Ramos (cell line): ENCODE data around the gene SLC17A5.
"Not testable (repeated sequence)": the region's sequence is repeated elsewhere in the genome, so short reads cannot be mapped to it uniquely, and the experiment has no call there.

Experiments used
- in situ Hi-C: fragments of 300-500 bp; cut with MboI; formaldehyde crosslinking; loops from one replicate; pipeline ENCODE4 v1.14.3; 2022; ENCODE audit warnings: low sequenced_read_pairs; ENCODE audit not compliant: unreplicated experiment

SLC17A5 gene

GRCh38 chr6:73653571-73654424, at the start of gene SLC17A5:
SLC17A5 (minus strand) TSS chr6:73653992; CDS start chr6:73653886, 106 bp downstream.
- in situ Hi-C loops: no loop called here

- in situ Hi-C loops: no loop called here
Measured at GRCh38 chr6:73703466-73703865, 49.7 kb upstream of the SLC17A5 start.

- in situ Hi-C loops: no loop called here
Measured at GRCh38 chr6:73702444-73702843, 48.7 kb upstream of the SLC17A5 start.

- in situ Hi-C loops: no loop called here
Measured at GRCh38 chr6:73699676-73700459, 46.1 kb upstream of the SLC17A5 start.

GRCh38 chr6:73696966-73697655, 43.3 kb upstream of the SLC17A5 start:
- in situ Hi-C loops: no loop called here

- in situ Hi-C loops: no loop called here
Measured at GRCh38 chr6:73695619-73696421, 42.0 kb upstream of the SLC17A5 start, which contains the start of gene CD109. CD109 (plus strand) TSS chr6:73696203; CDS start chr6:73696216, 13 bp downstream.

- in situ Hi-C loops: no loop called here
Measured at GRCh38 chr6:73694711-73695411, 41.1 kb upstream of the SLC17A5 start.

GRCh38 chr6:73691512-73691911, 37.7 kb upstream of the SLC17A5 start:
- in situ Hi-C loops: no loop called here

GRCh38 chr6:73690056-73690455, 36.3 kb upstream of the SLC17A5 start:
- in situ Hi-C loops: no loop called here

GRCh38 chr6:73688351-73688750, 34.6 kb upstream of the SLC17A5 start:
- in situ Hi-C loops: no loop called here

- in situ Hi-C loops: not testable (repeated sequence)
Measured at GRCh38 chr6:73683574-73683973, 29.8 kb upstream of the SLC17A5 start.

- in situ Hi-C loops: no loop called here
Measured at GRCh38 chr6:73680289-73680918, 26.6 kb upstream of the SLC17A5 start.

GRCh38 chr6:73679846-73680245, 26.1 kb upstream of the SLC17A5 start:
- in situ Hi-C loops: not testable (repeated sequence)

GRCh38 chr6:73679009-73679408, 25.2 kb upstream of the SLC17A5 start:
- in situ Hi-C loops: no loop called here

- in situ Hi-C loops: no loop called here
Measured at GRCh38 chr6:73675466-73676098, 21.8 kb upstream of the SLC17A5 start.

- in situ Hi-C loops: no loop called here
Measured at GRCh38 chr6:73671911-73672685, 18.3 kb upstream of the SLC17A5 start.

- in situ Hi-C loops: no loop called here
Measured at GRCh38 chr6:73669005-73669404, 15.2 kb upstream of the SLC17A5 start.

- in situ Hi-C loops: no loop called here
Measured at GRCh38 chr6:73667798-73668197, 14.0 kb upstream of the SLC17A5 start.
